KMS-11 (cell line): ENCODE measurements around the gene TSC22D2.

Experiments
- H2AFZ ChIP-seq: fragments of 200-600 bp; sonication (generic); 2 replicates; pipeline ENCODE4 v1.6.1; 2016; ENCODE audit warnings: antibody characterized with exemption, mixed run types, low read depth
- H3K27ac ChIP-seq: fragments of 200-600 bp; sonication (generic); 2 replicates; pipeline ENCODE4 v1.6.1; 2016; ENCODE audit warnings: mild to moderate bottlenecking, mixed run types
- H3K27me3 ChIP-seq: fragments of 200-600 bp; sonication (generic); 2 replicates; pipeline ENCODE4 v1.6.1; 2017; ENCODE audit warnings: mild to moderate bottlenecking, low read depth, mixed run types, moderate library complexity; ENCODE audit not compliant: insufficient read depth
- H3K36me3 ChIP-seq: fragments of 200-600 bp; sonication (generic); 2 replicates; pipeline ENCODE4 v1.6.1; 2017; ENCODE audit warnings: mild to moderate bottlenecking, mixed run types; ENCODE audit not compliant: insufficient read depth
- H3K4me1 ChIP-seq: fragments of 200-600 bp; sonication (generic); 2 replicates; pipeline ENCODE4 v1.6.1; 2016; ENCODE audit warnings: mild to moderate bottlenecking, low read depth, mixed run types; ENCODE audit not compliant: poor library complexity, severe bottlenecking
- H3K4me2 ChIP-seq: fragments of 200-600 bp; sonication (generic); 2 replicates; pipeline ENCODE4 v1.7.0; 2016; ENCODE audit warnings: mild to moderate bottlenecking, mixed run types
- H3K4me3 ChIP-seq: fragments of 200-600 bp; sonication (generic); IDR thresholded peaks from 2 replicates; pipeline ENCODE4 v1.6.1; 2017; ENCODE audit warnings: low read depth, low read length, mixed read lengths; ENCODE audit not compliant: insufficient read depth
- H3K79me2 ChIP-seq: fragments of 200-600 bp; sonication (generic); 2 replicates; pipeline ENCODE4 v1.6.1; 2016; ENCODE audit warnings: low read depth, mixed run types; ENCODE audit not compliant: insufficient read depth
- H3K9ac ChIP-seq: fragments of 200-600 bp; sonication (generic); 2 replicates; pipeline ENCODE4 v1.6.1; 2016; ENCODE audit warnings: mild to moderate bottlenecking, mixed run types
- H4K20me1 ChIP-seq: fragments of 200-600 bp; sonication (generic); 2 replicates; pipeline ENCODE4 v1.6.1; 2016; ENCODE audit warnings: mild to moderate bottlenecking, mixed run types; ENCODE audit not compliant: insufficient read depth
- TF ChIP-seq, protein P1 (sequence below): fragments of 200-600 bp; sonication (generic); conservative IDR thresholded peaks from 2 replicates; pipeline ENCODE4 v1.6.1; 2017; ENCODE audit warnings: low read depth, mild to moderate bottlenecking, antibody characterized with exemption, low read length, moderate library complexity, mixed read lengths

Gene TSC22D2

DNA sequence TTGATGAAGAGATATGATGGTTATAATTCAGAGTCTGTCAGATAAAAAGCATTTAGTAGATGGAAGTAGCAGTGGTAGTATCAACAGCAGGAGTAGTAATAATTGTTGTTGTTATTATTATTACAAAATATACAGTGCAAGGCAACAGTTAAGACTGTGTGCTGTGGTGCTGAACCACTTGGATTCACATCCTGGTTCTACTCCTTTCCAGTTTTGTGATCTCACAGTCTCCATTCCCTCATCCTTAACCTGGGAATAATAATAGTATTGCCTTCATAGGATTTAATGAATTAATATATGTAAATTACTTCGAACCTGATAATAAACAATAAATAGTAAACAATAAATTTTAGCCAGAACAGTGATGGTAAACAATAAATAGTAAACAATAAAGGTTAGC lies 37.1 kb upstream of the TSC22D2 start:
- H3K9ac ChIP-seq: no peak overlapping the region
- no peaks in the 10 kb centered on the region for H4K20me1 ChIP-seq
- no peaks in the 10 kb centered on the region for H3K4me1 ChIP-seq
- TF ChIP-seq, protein P1, sequence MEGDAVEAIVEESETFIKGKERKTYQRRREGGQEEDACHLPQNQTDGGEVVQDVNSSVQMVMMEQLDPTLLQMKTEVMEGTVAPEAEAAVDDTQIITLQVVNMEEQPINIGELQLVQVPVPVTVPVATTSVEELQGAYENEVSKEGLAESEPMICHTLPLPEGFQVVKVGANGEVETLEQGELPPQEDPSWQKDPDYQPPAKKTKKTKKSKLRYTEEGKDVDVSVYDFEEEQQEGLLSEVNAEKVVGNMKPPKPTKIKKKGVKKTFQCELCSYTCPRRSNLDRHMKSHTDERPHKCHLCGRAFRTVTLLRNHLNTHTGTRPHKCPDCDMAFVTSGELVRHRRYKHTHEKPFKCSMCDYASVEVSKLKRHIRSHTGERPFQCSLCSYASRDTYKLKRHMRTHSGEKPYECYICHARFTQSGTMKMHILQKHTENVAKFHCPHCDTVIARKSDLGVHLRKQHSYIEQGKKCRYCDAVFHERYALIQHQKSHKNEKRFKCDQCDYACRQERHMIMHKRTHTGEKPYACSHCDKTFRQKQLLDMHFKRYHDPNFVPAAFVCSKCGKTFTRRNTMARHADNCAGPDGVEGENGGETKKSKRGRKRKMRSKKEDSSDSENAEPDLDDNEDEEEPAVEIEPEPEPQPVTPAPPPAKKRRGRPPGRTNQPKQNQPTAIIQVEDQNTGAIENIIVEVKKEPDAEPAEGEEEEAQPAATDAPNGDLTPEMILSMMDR: no peak
- H3K27ac ChIP-seq: no peak overlapping the region
- H3K36me3 ChIP-seq: no peaks in the 10 kb centered on the region
- no peak overlapping the region for H3K4me2 ChIP-seq
- no peaks in the 10 kb centered on the region for H3K79me2 ChIP-seq
- no peaks in the 10 kb centered on the region for H3K27me3 ChIP-seq
- H2AFZ ChIP-seq: no peak overlapping the region
- H3K4me3 ChIP-seq: no peak overlapping the region

DNA sequence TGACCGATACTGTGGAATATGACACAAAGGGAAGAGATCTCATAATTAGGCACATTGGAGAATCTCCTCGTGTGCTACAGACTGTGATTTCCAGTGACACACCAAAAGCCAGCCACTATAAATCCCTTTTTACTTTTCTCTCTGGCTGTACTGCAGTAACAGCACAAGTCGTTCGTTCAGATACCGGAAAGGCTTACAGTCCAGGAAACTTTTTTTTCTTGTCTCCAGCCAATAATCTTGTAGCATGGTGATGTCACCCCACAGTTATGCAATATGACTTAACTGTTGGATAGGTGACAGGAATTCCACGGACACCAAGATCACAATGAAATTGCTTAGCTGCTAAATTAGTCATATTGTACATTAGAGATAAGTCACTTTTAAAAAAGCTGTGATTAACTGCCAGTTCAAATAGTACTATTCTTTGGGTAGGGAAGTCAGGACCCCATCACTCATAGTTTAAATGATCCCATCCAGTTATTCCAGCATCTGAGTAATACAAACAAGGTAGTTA lies 36.3 kb upstream of the TSC22D2 start:
- no peaks in the 10 kb centered on the region for H3K27me3 ChIP-seq
- TF ChIP-seq, protein P1: no peak
- H3K4me1 ChIP-seq: no peaks in the 10 kb centered on the region
- no peak overlapping the region for H3K4me2 ChIP-seq
- no peak overlapping the region for H3K27ac ChIP-seq
- H2AFZ ChIP-seq: no peak overlapping the region
- H3K9ac ChIP-seq: no peak overlapping the region
- H4K20me1 ChIP-seq: no peaks in the 10 kb centered on the region
- H3K36me3 ChIP-seq: no peaks in the 10 kb centered on the region
- no peak overlapping the region for H3K4me3 ChIP-seq
- no peaks in the 10 kb centered on the region for H3K79me2 ChIP-seq

DNA sequence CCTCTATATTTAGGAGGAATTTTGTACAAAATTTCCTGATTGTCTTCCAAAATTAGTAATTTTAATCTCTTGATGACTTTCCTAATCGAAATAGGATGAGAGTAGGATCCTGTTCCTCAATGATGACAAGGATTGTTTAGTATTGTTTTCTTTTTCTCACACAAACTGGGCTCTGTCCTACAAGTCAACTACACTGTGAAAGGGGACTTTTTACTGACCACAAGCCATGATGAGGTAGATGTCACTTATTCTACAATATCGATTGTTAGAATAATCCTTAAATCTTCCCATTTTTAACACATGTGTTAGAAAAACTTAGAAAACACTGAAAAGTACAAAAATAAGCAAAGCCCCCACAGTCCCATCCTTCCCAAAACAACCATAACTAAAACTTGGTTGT lies 35.8 kb upstream of the TSC22D2 start:
- Histone ChIP-seq H3K36me3 (no peaks in the 10 kb centered on the region), H3K9ac (no peak overlapping the region), H2AFZ (no peak overlapping the region), H3K4me2 (no peak overlapping the region), H3K4me3 (no peak overlapping the region), H3K4me1 (no peaks in the 10 kb centered on the region), H3K27ac (no peak overlapping the region), H3K79me2 (no peaks in the 10 kb centered on the region), H4K20me1 (no peaks in the 10 kb centered on the region), H3K27me3 (no peaks in the 10 kb centered on the region)
- TF ChIP-seq, protein P1: no peak

DNA sequence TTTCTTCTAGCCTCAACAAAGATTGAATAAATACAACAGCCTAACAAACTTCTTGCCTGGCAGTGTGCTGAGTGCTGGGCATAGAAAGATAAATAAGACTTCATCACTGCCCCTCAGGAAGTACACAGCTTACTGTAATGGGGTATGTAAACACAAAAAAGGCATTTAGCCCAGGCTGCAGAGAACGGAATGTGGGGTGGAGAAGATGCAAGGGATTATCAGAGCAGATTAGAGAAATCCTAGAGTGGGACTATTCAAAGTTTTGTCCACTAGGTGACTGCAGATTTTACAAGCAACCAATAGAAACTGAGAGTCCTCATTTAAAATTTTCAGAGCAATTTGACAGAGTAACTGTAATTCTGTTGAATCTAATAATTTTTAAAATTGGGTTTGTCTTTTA lies 35.4 kb upstream of the TSC22D2 start:
- no peaks in the 10 kb centered on the region for H3K27me3 ChIP-seq
- H2AFZ ChIP-seq: no peak overlapping the region
- no peaks in the 10 kb centered on the region for H3K4me1 ChIP-seq
- no peaks in the 10 kb centered on the region for H3K36me3 ChIP-seq
- no peak overlapping the region for H3K4me3 ChIP-seq
- H3K79me2 ChIP-seq: no peaks in the 10 kb centered on the region
- H4K20me1 ChIP-seq: no peaks in the 10 kb centered on the region
- TF ChIP-seq, protein P1: no peak
- H3K27ac ChIP-seq: no peak overlapping the region
- no peak overlapping the region for H3K9ac ChIP-seq
- H3K4me2 ChIP-seq: no peak overlapping the region
